Measurements from ENCODE around the gene ANP32D.

GRCh38 chr12:48423171-48423570 lies 49.2 kb upstream of the ANP32D start:
- TF ChIP-seq ZNF658 (tag by site-specific recombination; IDR thresholded peaks at IDR 0.05) (no peak), ZNF791 (tag by site-specific recombination; IDR thresholded peaks at IDR 0.05) (no peak)

Measured in HEK293 (cell line).